Skeletal muscle cell (primary cell): ENCODE measurements around the gene STIP1.

Experiments used
- DNase-seq: peaks from one replicate; pipeline ENCODE4 v3.0.0-alpha.2; 2010; ENCODE audit warnings: low read depth
- H3K4me3 ChIP-seq: 2 replicates; pipeline ENCODE4 v1.5.1; 2011; ENCODE audit warnings: low read depth, mild to moderate bottlenecking, control low read depth, low read length, moderate library complexity

The STIP1 gene

DNA sequence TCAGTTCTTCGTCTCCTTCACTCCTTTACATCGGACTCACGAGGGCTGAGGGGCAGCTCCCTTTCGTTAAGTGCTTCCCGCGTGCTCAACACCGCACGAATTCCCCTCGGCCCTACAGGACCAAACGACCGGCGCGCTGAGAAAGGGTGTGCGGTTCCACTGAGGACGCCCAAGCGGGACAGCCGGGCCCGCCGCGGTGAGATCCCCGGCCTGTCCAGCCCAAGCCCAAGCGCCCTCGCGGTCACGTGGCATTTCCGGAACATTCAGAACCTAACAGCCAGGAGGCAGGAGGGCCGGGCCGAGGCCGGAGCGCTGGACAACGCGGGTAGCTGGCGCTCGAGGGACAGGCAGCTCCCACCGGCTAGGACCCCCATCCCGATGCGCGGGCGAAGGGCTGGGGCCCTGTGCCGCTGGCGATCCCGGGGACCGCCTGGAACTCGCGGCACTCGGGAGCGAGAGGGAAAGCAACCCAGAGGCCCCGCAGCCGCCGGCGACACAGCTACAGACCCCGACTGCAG lies 737 bp upstream of the STIP1 start:
- H3K4me3 ChIP-seq: peak overlapping the region; percentile 63
- peak; percentile 53 for DNase-seq

GRCh38 chr11:64186492-64187165 lies 658 bp downstream of the STIP1 start:
- H3K4me3 ChIP-seq: no peak overlapping the region
- no peak for DNase-seq

- no peak overlapping the region for H3K4me3 ChIP-seq
- no peak for DNase-seq
Observed at GRCh38 chr11:64192434-64192833, 6.5 kb downstream of the STIP1 start.

GRCh38 chr11:64196626-64197025 lies 10.7 kb downstream of the STIP1 start:
- no peak for DNase-seq
- H3K4me3 ChIP-seq: no peak overlapping the region

DNA sequence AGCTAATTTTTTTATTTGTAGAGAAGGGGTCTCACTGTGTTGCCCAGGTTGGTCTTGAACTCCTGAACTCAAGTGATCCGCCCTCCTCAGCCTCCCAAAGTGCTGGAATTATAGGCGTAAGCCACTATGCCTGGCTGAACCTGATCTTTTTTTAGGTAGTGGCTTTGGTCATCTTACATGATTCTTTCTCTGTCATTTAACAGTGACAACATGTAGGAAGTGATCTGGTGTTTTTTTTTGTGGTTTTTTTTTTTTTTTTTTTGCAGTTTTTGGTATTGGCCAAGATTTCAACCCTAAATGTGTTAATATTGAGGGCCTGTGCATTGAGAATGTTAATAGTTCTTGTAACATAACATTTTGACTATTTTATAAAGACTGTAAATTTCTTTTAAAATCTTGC lies 12.5 kb downstream of the STIP1 start:
- H3K4me3 ChIP-seq: no peak overlapping the region
- no peak for DNase-seq

DNA sequence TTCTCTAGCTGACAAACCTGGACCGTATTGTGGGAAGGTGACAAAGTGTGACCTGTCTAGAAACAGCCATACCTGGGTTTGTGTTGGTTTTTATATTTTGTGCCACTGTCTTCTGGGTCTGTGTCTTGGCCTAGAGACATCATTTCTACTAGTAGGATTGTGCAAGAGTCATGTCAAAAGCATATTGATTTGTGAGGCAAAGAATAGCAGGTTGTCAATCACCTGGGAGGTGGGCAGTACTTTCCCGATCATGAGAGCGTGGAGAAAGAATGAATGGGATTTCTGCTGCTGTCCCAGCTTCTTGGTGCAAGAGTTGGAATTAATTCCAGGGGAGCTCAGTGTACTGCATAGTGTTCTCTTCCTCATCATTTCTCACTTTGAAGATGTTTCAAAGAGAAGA lies 15.6 kb downstream of the STIP1 start:
- no peak overlapping the region for H3K4me3 ChIP-seq

DNA sequence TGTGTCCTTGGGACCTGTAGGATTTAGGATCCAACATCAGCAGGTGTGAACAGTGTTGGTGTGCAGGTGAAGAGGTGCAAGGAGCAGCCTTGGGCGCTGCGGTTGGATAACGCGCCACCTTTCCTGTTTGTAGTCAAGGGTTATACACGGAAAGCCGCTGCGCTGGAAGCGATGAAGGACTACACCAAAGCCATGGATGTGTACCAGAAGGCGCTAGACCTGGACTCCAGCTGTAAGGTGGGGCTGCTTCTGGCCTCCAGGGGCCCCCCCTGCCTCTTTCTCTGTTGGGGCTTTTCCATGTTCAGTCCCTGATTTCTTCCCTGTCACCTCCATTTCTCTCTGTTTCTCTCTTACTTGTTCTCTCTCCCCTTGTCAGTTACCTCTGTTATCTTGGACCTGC lies 17.0 kb downstream of the STIP1 start:
- H3K4me3 ChIP-seq: no peak overlapping the region
- no peak for DNase-seq

More for the DNA sequence above, 15.6 kb downstream of the STIP1 start:
- no peak for DNase-seq

DNA sequence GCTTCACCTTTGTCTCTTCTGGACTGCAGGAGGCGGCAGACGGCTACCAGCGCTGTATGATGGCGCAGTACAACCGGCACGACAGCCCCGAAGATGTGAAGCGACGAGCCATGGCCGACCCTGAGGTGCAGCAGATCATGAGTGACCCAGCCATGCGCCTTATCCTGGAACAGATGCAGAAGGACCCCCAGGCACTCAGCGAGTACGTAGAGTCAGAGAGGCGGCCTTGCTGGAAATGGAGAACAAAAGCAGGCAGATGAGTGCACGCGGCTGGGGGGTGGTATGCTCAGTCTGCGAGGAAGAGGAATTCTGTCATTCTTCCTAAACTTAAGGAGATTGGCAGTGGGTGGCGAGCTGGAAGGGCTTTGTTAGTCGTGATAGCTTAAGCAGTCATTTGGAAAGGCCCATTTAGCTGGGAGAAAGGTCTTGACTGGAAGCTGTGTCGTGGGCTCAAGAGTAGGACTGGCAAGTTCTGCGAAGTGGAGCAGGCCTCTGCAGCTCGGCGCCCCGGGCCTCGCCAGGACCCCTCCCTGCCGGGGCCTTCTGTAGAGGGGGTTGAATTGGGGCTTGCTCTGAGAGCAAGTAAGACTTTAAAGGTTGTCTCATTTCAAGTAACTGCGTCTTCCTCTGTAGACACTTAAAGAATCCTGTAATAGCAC lies 17.6 kb downstream of the STIP1 start:
- H3K4me3 ChIP-seq: no peak overlapping the region
- no peak for DNase-seq

DNA sequence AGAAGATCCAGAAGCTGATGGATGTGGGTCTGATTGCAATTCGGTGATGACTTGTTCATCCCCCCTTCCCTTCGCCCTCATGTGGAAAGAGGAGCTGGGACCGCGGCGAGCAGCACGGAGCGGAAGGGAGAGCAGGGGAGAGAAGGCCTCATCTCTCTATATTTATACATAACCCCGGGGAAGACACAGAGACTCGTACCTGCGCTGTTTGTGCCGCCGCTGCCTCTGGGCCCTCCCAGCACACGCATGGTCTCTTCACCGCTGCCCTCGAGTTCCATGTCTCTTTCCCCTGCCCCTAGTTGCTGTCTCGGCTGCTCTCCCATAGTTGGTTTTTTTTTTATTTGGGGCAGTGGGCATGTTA lies 18.1 kb downstream of the STIP1 start:
- no peak overlapping the region for H3K4me3 ChIP-seq
- no peak for DNase-seq

- DNase-seq: peak; percentile 91
- no peak overlapping the region for H3K4me3 ChIP-seq
Observed at GRCh38 chr11:64204464-64204989, 18.6 kb downstream of the STIP1 start.

GRCh38 chr11:64206457-64207255 lies 20.7 kb downstream of the STIP1 start, which contains the start of gene FERMT3:
TSS of gene FERMT3 (plus strand) at chr11:64206721. CDS start at chr11:64207365, 644 bp downstream.
- no peak for DNase-seq
- H3K4me3 ChIP-seq: no peak within 1 kb of the TSS

- DNase-seq: peak; percentile 31
Observed at GRCh38 chr11:64207256-64208085, 21.5 kb downstream of the STIP1 start.

DNA sequence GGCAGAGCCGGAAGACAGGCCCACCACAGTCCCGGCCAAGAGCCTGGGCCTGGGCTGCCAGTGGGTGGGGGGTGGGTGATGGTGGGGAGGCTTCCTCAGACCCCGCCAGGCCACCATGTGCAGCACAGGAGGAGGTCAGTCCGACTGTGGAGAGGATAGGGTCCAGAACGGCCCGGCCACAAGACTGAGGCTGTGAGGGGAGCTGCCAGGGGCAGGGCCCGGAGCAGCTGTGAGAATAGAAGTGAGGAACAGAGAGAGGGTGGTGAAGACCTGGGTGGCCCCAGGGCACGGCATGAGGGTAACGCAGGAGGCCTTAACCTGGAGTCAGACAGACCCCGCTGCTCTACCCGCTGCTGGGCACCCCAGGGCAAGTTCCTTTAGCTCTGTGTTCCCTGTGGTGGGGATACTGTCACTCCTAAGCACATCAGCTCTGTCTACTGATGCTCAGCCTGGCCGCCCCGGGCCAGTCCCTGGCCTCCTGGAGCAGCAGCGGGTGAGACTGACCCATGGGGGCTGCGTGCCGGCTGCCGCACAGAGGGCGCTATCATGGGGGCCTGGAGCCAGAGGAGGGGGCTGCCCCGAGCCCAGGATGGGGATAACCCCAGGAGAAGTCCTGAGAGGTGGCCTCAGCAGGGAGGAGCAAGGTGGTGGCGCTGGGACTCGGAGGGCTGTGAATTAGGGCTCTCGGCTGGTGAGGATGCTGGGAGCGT lies 22.3 kb downstream of the STIP1 start:
- DNase-seq: no peak
- no peak overlapping the region for H3K4me3 ChIP-seq

More at GRCh38 chr11:64207256-64208085, 21.5 kb downstream of the STIP1 start:
- no peak overlapping the region for H3K4me3 ChIP-seq

DNA sequence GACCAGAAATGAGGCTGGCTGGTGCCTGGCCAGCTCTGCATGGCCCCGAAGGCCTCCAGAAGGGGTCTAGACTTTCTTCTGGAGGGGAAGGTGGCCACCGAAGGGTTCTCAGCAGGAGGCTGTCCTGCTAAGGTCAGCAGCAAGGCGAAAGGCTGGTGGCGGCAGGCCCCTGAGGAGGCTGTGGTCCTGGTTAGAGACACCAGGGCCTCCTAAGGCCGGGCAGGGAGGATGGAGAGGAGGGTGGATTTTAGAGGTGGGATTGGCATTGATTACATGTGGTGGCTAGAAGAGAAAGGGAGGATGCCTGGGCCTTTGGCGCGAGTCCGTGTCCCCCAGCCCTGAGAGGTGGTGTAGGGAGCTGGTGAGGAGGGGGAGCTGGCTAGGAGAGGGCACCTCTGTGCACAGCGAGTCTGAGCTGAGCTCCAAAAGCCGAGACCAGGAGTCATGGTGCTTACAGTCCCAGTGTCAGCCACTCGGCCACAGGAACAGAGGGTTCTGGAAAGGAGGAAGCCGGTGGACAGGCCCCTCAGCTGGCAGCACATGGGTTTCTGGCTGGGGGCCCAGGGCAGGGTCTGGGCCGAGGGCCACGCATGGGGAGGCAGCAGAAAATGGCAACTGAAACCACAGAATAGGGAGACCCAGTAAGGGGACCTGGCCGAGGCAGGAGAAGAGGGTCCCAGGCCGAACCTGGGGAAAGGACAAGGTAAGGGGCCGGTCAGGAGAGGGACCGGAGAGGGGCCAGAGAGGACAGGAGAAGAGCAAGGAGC lies 23.0 kb downstream of the STIP1 start:
- DNase-seq: no peak
- no peak overlapping the region for H3K4me3 ChIP-seq

DNA sequence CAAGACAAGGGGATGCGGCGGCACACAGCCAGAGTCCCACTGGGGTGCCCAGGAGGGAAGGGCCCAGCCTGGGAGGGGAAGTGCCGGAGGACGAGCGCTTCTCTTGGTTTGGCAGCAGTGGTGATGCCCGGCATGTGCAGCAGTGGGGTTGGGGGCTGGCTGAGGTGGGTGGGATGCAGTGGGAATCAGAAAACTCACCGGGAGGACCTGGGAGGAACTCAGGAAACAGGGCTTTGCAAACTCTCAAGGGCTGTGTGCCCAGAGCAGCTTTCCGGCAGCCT lies 23.5 kb downstream of the STIP1 start:
- H3K4me3 ChIP-seq: no peak overlapping the region
- DNase-seq: no peak

GRCh38 chr11:64210301-64211020 lies 24.5 kb downstream of the STIP1 start:
- DNase-seq: no peak
- H3K4me3 ChIP-seq: no peak overlapping the region

- H3K4me3 ChIP-seq: no peak overlapping the region
- no peak for DNase-seq
Observed at GRCh38 chr11:64211181-64211872, 25.4 kb downstream of the STIP1 start.
